Measurements from ENCODE around the gene CNGB1.

- TF ChIP-seq CTCF (conservative IDR thresholded peaks at IDR 0.05 in 1 of 2, IDR thresholded peaks at IDR 0.05 in 1 of 2; ENCODE audit: low read depth in 1 of 2, low read length in 2 of 2) (no peak), EZH2 (IDR thresholded peaks at IDR 0.05; ENCODE audit: low read length, missing control alignments) (no peak)
These were observed 44.9 kb downstream of the CNGB1 start for GRCh38 chr16:57926041-57926440.

Data from fibroblast of lung (primary cell).